ENCODE measurements around the gene ZFAND3. TPM values are rescaled to one million over a fixed set of nuclear protein-coding genes. Genes with fewer than 3 reads are reported as not detected.

The ZFAND3 gene
- total RNA-seq, 1 experiment from 2014 or later: 26.2 TPM

DNA sequence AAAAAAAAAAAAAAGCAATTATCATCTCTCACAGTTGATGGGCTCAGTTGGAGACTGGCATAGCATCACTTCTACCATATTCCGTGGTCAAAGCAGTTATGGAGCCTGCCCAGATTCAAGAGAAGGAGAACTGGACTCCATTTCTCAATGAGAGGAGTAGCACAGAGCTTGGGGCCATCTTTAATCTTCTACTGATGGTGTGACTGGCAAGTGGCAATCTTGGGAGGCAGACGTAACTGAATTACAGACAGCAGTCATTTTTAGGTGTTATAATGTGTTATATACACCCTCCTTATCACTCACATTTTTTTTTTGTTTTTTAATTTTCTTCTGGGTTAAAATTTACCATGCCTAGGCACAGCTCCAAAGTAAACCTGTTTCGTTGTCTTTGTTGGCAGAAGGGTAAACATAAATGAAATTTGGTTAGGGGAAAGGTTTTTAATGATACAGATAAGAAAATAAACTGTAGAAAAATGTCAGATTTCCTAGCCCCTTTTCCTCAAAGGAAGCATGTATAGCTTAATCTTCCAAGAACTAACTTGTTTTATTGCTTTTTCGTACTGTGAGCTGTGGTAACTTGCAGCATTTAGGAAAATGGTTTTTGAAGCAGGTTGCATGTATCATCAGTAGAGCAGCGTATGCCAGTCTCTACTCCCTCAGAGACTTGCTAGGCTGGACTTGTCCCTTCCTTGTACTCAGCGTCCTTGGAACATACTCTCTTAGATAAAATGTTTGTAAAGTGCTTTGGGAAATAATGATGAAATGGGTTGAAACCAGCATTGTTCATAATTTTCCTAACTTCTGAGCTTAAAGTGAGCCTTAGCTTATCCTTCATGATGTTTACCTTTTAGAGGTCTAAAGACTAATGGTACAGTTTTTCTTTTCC is 25.7 kb downstream of the ZFAND3 start:
- no peak overlapping the region for H3K4me3 ChIP-seq

DNA sequence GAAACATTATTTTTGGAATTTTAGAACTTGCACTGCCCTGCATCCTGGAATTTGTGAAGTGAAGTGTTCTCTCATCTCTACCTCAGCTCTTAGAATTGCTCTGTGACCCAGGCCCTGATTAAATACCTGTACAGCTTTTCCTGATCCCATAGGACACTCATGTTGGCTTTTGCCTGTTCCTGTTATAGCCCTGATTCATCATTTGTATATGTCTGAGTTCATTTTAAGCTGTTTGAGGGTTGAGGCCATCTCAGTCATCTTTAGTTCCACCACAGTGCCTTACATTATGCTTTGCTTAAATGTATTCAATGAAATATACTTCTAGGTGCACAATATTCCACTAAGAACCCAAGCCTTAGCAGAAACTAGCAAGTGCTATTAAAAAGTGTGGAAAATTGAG is 26.4 kb downstream of the ZFAND3 start:
- H3K9me3 ChIP-seq: no peaks in the 10 kb centered on the region
- H3K27me3 ChIP-seq: no peaks in the 10 kb centered on the region
- peaks cover 7% of the 10 kb centered on the region for H3K36me3 ChIP-seq
- no peak overlapping the region for H3K4me3 ChIP-seq
- DNase-seq: no peak

More for the DNA sequence above, 25.7 kb downstream of the ZFAND3 start:
- peaks cover 7% of the 10 kb centered on the region for H3K36me3 ChIP-seq
- no peaks in the 10 kb centered on the region for H3K27me3 ChIP-seq
- H3K9me3 ChIP-seq: no peaks in the 10 kb centered on the region
- DNase-seq: no peak

- H3K27me3 ChIP-seq: no peaks in the 10 kb centered on the region
- DNase-seq: no peak
- H3K9me3 ChIP-seq: no peaks in the 10 kb centered on the region
- peaks cover 7% of the 10 kb centered on the region for H3K36me3 ChIP-seq
- no peak overlapping the region for H3K4me3 ChIP-seq
Measured at GRCh38 chr6:37847704-37848103, 28.2 kb downstream of the ZFAND3 start.

DNA sequence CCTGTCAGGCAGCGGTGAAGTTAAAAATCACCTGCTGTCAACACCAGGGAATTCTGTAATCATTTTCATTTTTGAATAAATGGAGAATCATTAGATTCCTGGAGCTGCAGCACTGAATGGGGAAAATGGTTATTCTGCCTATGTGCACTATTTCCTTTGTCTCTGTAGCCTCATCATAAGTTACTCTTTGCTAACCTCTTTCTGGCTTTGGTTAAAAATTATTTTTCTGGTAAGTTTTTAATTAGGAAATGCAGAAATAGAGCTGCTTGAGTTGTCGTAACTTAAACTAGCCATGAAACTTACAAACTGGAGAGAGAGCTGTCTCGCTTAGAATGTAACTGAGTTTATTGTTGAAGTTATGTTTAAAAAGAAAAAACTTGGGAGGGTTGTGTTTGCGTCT is 28.8 kb downstream of the ZFAND3 start:
- H3K4me3 ChIP-seq: no peak overlapping the region

DNA sequence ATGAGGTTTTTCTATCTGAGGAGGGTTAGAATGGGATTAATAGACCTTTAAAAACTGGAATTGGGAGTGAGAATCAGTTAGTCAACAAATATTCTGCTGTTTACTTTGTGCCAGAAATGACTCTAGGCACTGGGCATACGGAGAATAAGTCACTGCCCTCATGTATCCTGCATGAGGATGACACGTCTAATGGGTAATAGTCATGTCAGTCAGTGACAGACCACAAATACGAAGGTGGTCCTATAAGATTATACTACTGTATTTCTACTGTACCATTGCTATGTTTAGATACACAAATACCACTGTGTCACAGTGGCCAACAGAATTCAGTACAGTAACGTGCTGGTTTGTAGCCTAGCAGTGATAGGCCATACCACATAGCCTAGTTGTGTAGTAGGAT is 30.7 kb downstream of the ZFAND3 start:
- H3K27me3 ChIP-seq: no peaks in the 10 kb centered on the region
- H3K36me3 ChIP-seq: 0 out of 2 replicates have a peak, but pooled peaks cover 2% of the 10 kb centered on the region
- H3K9me3 ChIP-seq: no peaks in the 10 kb centered on the region
- DNase-seq: no peak
- H3K4me3 ChIP-seq: no peak overlapping the region

More for the DNA sequence above, 28.8 kb downstream of the ZFAND3 start:
- no peaks in the 10 kb centered on the region for H3K27me3 ChIP-seq
- H3K9me3 ChIP-seq: no peaks in the 10 kb centered on the region
- peaks cover 7% of the 10 kb centered on the region for H3K36me3 ChIP-seq
- no peak for DNase-seq

DNA sequence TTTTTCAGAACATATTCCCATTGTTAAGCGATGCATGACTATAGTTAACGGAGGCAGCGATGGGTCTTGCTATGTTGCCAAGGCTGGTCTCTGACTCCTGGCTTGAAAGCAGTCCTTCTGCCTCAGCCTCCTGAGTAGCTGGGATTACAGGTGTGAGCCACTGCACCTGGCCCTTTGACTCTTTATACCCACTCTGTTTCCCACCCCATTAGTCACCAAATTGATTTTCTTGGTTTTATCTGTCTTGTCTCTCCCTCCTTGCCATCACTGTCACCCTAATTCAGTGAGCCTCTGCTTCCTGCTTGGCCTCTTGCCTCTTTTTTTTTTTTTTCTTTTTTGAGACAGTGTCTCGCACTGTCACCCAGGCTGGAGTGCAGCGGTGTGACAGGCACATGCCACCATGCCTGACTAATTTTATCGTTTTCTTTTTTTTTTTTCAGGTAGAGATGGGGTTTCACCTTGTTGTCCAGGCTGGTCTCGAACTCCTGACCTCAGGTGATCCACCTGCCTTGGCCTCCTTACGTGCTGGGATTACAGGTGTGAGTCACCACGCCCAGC is 31.3 kb downstream of the ZFAND3 start:
- H3K9me3 ChIP-seq: no peaks in the 10 kb centered on the region
- no peak for DNase-seq
- no peak overlapping the region for H3K4me3 ChIP-seq
- H3K36me3 ChIP-seq: 0 out of 2 replicates have a peak, but pooled peaks cover 2% of the 10 kb centered on the region
- no peaks in the 10 kb centered on the region for H3K27me3 ChIP-seq

DNA sequence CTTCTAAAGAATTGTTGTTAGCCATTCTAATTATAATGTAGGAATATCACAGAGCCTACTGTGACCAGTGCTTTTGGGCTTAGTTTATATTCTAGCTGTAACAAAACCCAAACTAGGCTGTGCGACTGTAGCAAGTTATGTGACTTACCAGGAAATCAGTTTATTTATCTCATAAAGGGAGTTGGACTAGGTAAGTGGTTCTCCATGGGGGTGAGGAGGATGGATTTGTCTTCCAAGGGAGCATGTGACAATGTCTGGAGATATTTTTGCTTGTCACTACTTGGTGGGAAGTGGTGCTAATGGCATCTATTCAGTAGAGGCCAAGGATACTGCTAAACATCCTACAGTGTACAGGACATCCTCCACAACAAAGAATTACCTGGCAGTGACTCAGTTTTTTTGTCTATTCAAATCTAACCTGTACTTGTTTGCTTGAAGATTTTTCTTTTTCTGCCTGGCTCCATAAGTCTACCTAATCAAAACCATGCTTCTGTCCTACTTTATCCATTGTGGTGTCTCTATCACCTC is 32.5 kb downstream of the ZFAND3 start:
- Histone ChIP-seq H3K36me3 (0 out of 2 replicates have a peak, but pooled peaks cover 6% of the 10 kb centered on the region), H3K4me3 (no peak overlapping the region), H3K9me3 (no peaks in the 10 kb centered on the region), H3K27me3 (no peaks in the 10 kb centered on the region)
- DNase-seq: no peak

- H3K27me3 ChIP-seq: no peaks in the 10 kb centered on the region
- no peaks in the 10 kb centered on the region for H3K9me3 ChIP-seq
- no peak for DNase-seq
- no peak overlapping the region for H3K4me3 ChIP-seq
- H3K36me3 ChIP-seq: 0 out of 2 replicates have a peak, but pooled peaks cover 5% of the 10 kb centered on the region
Measured at GRCh38 chr6:37856285-37856684, 36.8 kb downstream of the ZFAND3 start.

DNA sequence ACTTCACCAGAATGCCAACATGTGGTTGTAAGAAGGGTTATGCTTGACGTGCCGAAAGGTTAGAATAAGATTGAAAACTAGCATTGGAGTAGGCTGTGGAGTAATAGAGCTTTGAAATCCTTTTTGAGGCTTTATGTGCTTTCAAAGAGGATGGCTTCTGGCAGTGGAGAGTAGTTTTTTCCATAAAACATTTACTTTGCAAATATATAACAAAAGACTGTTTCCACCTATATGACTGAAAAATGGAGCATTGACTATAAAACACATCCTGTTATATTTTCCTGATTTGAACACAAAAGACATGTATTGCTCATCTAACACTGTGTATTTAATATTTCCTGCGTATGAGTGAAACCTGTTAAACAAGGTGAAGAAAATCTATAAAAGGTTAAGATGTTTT is 38.8 kb downstream of the ZFAND3 start:
- H3K4me3 ChIP-seq: no peak overlapping the region
- H3K36me3 ChIP-seq: 0 out of 2 replicates have a peak, but pooled peaks cover 6% of the 10 kb centered on the region
- H3K9me3 ChIP-seq: no peaks in the 10 kb centered on the region
- DNase-seq: no peak
- no peaks in the 10 kb centered on the region for H3K27me3 ChIP-seq

GRCh38 chr6:37860226-37860839 is 40.8 kb downstream of the ZFAND3 start:
- Histone ChIP-seq H3K4me3 (no peak overlapping the region), H3K27me3 (no peaks in the 10 kb centered on the region), H3K36me3 (peaks cover 14% of the 10 kb centered on the region), H3K9me3 (no peaks in the 10 kb centered on the region)
- no peak for DNase-seq

GRCh38 chr6:37861452-37861851 is 41.9 kb downstream of the ZFAND3 start:
- H3K9me3 ChIP-seq: no peaks in the 10 kb centered on the region
- no peaks in the 10 kb centered on the region for H3K27me3 ChIP-seq
- H3K4me3 ChIP-seq: no peak overlapping the region
- DNase-seq: no peak
- peaks cover 13% of the 10 kb centered on the region for H3K36me3 ChIP-seq

DNA sequence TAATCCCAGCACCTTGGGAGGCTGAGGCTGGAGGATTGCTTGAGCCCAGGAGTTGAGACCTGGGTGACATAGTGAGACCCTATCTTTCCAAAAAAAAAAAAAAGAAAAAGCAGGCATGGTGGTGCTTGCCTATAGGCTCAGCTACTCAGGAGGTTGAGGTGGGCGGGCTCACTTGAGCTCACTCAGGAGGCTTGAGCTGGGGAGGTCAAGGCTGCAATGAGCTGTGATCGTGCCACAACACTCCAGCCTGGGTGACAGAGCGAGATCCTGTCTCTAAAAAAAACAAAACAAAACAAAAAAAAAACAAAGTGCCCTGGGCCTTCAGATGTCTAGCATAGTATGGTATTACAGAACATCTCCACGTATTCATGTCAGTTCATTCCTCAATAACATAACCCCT is 42.9 kb downstream of the ZFAND3 start:
- DNase-seq: no peak
- H3K9me3 ChIP-seq: no peaks in the 10 kb centered on the region

GRCh38 chr6:37862992-37863391 is 43.5 kb downstream of the ZFAND3 start:
- H3K27me3 ChIP-seq: no peaks in the 10 kb centered on the region
- no peaks in the 10 kb centered on the region for H3K9me3 ChIP-seq
- H3K4me3 ChIP-seq: no peak overlapping the region
- DNase-seq: peak; percentile 12
- H3K36me3 ChIP-seq: peaks cover 12% of the 10 kb centered on the region

More for the DNA sequence above, 42.9 kb downstream of the ZFAND3 start:
- Histone ChIP-seq H3K36me3 (peaks cover 12% of the 10 kb centered on the region), H3K4me3 (no peak overlapping the region), H3K27me3 (no peaks in the 10 kb centered on the region)

DNA sequence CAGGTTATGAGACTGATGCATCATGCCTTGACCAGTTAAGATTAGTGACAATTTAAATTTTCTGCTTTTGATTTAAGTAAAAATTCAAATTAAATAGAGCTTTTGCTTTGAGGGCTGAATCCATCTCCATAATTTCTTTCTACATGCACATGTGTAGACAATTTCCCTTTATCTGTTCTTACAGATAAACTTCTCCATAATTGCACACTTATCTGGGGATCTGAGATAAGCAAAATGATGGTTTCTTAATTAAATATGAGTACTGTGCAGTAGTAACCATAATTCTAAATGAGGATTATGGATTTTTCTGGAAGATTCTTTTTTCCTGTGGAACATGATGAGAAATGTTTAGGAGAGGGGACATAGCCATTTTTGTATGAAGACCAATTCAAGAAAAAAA is 44.7 kb downstream of the ZFAND3 start:
- H3K4me3 ChIP-seq: no peak overlapping the region
- H3K27me3 ChIP-seq: no peaks in the 10 kb centered on the region
- no peak for DNase-seq
- no peaks in the 10 kb centered on the region for H3K9me3 ChIP-seq
- peaks cover 12% of the 10 kb centered on the region for H3K36me3 ChIP-seq

- DNase-seq: no peak
- H3K27me3 ChIP-seq: no peaks in the 10 kb centered on the region
- no peak overlapping the region for H3K4me3 ChIP-seq
- no peaks in the 10 kb centered on the region for H3K9me3 ChIP-seq
- peaks cover 12% of the 10 kb centered on the region for H3K36me3 ChIP-seq
Measured at GRCh38 chr6:37865504-37865903, 46.0 kb downstream of the ZFAND3 start.

GRCh38 chr6:37866590-37867507 is 47.3 kb downstream of the ZFAND3 start:
- peaks cover 9% of the 10 kb centered on the region for H3K36me3 ChIP-seq
- DNase-seq: no peak

More at GRCh38 chr6:37866590-37867507, 47.3 kb downstream of the ZFAND3 start:
- Histone ChIP-seq H3K27me3 (no peaks in the 10 kb centered on the region), H3K4me3 (no peak overlapping the region), H3K9me3 (peaks cover 7% of the 10 kb centered on the region)

All from MG63 (cell line).